GM18873 (cell line): ENCODE measurements around the gene C17orf107.
"Not testable (repeated sequence)": the region's sequence is repeated elsewhere in the genome, so short reads cannot be mapped to it uniquely, and the experiment has no call there.

ENCODE experiments used
- ATAC-seq: cut with Tn5 transposase; IDR thresholded peaks from one replicate; pipeline ENCODE4 v1.9.1; 2021; ENCODE audit warnings: mild to moderate bottlenecking, moderate library complexity, moderate number of reproducible peaks; ENCODE audit not compliant: unreplicated experiment, low FRiP score

Gene C17orf107

GRCh38 chr17:4898351-4898750 lies 985 bp upstream of the C17orf107 start:
- no peak for ATAC-seq

GRCh38 chr17:4898927-4899326 lies 409 bp upstream of the C17orf107 start:
- no peak for ATAC-seq

GRCh38 chr17:4900231-4901107 lies 1.1 kb downstream of the C17orf107 start:
- no peak for ATAC-seq

- no peak for ATAC-seq
These were observed 1.8 kb downstream of the C17orf107 start for GRCh38 chr17:4901108-4901647.

- no peak for ATAC-seq
These were observed 2.5 kb downstream of the C17orf107 start for GRCh38 chr17:4901648-4902344.

GRCh38 chr17:4902540-4902939 lies 3.2 kb downstream of the C17orf107 start:
- no peak for ATAC-seq

- ATAC-seq = no peak
These were observed 3.9 kb downstream of the C17orf107 start, which contains the start of gene CHRNE for GRCh38 chr17:4903051-4903818. TSS of gene CHRNE (minus strand) at chr17:4903098. CDS start at chr17:4903063, 35 bp downstream.

GRCh38 chr17:4906642-4907041 lies 7.3 kb downstream of the C17orf107 start:
- ATAC-seq = not testable (repeated sequence)

GRCh38 chr17:4908301-4908700 lies 9.0 kb downstream of the C17orf107 start:
- ATAC-seq = no peak

- ATAC-seq = no peak
These were observed 9.6 kb downstream of the C17orf107 start for GRCh38 chr17:4908711-4909496.

GRCh38 chr17:4913994-4914393 lies 14.7 kb downstream of the C17orf107 start:
- ATAC-seq = no peak

- not testable (repeated sequence) for ATAC-seq
These were observed 15.2 kb downstream of the C17orf107 start for GRCh38 chr17:4914551-4914950.

- no peak for ATAC-seq
These were observed 20.2 kb downstream of the C17orf107 start for GRCh38 chr17:4919511-4920047.

- ATAC-seq = no peak
These were observed 21.2 kb downstream of the C17orf107 start for GRCh38 chr17:4920351-4921048.

GRCh38 chr17:4921320-4921719 lies 22.0 kb downstream of the C17orf107 start:
- ATAC-seq = no peak

- not testable (repeated sequence) for ATAC-seq
These were observed 27.4 kb downstream of the C17orf107 start for GRCh38 chr17:4926577-4927335.

- no peak for ATAC-seq
These were observed 29.5 kb downstream of the C17orf107 start for GRCh38 chr17:4928881-4929280.

GRCh38 chr17:4931963-4932362 lies 32.6 kb downstream of the C17orf107 start, which contains the start of gene GP1BA:
TSS of gene GP1BA (plus strand) at chr17:4932277. CDS start at chr17:4932605, 328 bp downstream.
- ATAC-seq = no peak
